ENCODE measurements around the gene MMP25.

Gene MMP25

GRCh38 chr16:3017794-3018506, 28.4 kb upstream of the MMP25 start, which contains the start of gene CLDN6:
TSS of gene CLDN6 (minus strand) at chr16:3018183. CDS start at chr16:3016021, 2,162 bp downstream.
- TF ChIP-seq CTCF (IDR thresholded peaks at IDR 0.05; ENCODE audit: low read depth, low read length): peak; percentile 10
- DNase-seq (ENCODE audit: extremely low read depth, low read depth): no peak

GRCh38 chr16:3019594-3020246, 26.6 kb upstream of the MMP25 start:
- TF ChIP-seq CTCF (IDR thresholded peaks at IDR 0.05; ENCODE audit: low read depth, low read length): no peak
- DNase-seq (ENCODE audit: extremely low read depth, low read depth): no peak

- no peak; the same call in 1 of the 2 replicates for TF ChIP-seq CTCF (IDR thresholded peaks at IDR 0.05; ENCODE audit: low read depth, low read length)
- DNase-seq (ENCODE audit: extremely low read depth, low read depth): no peak
Observed at GRCh38 chr16:3020247-3020603, 26.1 kb upstream of the MMP25 start, which contains the start of gene TNFRSF12A. TSS of gene TNFRSF12A (plus strand) at chr16:3020368. CDS start at chr16:3020398, 30 bp downstream.

GRCh38 chr16:3020604-3021448, 25.5 kb upstream of the MMP25 start:
- no peak for TF ChIP-seq CTCF (IDR thresholded peaks at IDR 0.05; ENCODE audit: low read depth, low read length)
- peak; percentile 70 for DNase-seq (ENCODE audit: extremely low read depth, low read depth)

GRCh38 chr16:3021449-3022207, 24.7 kb upstream of the MMP25 start:
- peak; percentile 45 for TF ChIP-seq CTCF (IDR thresholded peaks at IDR 0.05; ENCODE audit: low read depth, low read length)
- no peak for DNase-seq (ENCODE audit: extremely low read depth, low read depth)

GRCh38 chr16:3022208-3022683, 24.1 kb upstream of the MMP25 start:
- DNase-seq (ENCODE audit: extremely low read depth, low read depth): peak; percentile 89
- no peak for TF ChIP-seq CTCF (IDR thresholded peaks at IDR 0.05; ENCODE audit: low read depth, low read length)
